OCI-LY1 (cell line): Measurements from ENCODE around the gene CCDC57.

Experiments used
- H2AFZ ChIP-seq: fragments of 200-600 bp; sonication (generic), shearing (Covaris generic); 2 replicates; pipeline ENCODE4 v1.6.0; 2014; ENCODE audit warnings: antibody characterized with exemption, mild to moderate bottlenecking, low read length
- H3F3A ChIP-seq: fragments of 200-600 bp; sonication (generic), shearing (Covaris generic); 2 replicates; pipeline ENCODE4 v1.6.0; 2014; ENCODE audit warnings: mild to moderate bottlenecking, antibody characterized with exemption, low read length, moderate library complexity; ENCODE audit not compliant: insufficient read depth
- H3K27ac ChIP-seq: fragments of 200-600 bp; sonication (generic); 2 replicates; pipeline ENCODE4 v1.5.1; 2014; ENCODE audit warnings: low read length, mixed run types, mild to moderate bottlenecking, low read depth; ENCODE audit not compliant: poor library complexity, severe bottlenecking
- H3K27me3 ChIP-seq: fragments of 200-600 bp; sonication (generic); 2 replicates; pipeline ENCODE4 v1.6.0; 2014; ENCODE audit warnings: antibody characterized with exemption, mild to moderate bottlenecking, low read length, moderate library complexity; ENCODE audit not compliant: insufficient read depth
- H3K36me3 ChIP-seq: fragments of 200-600 bp; sonication (generic); 2 replicates; pipeline ENCODE4 v1.6.1; 2014; ENCODE audit warnings: mild to moderate bottlenecking, antibody characterized with exemption, low read length, moderate library complexity, mixed read lengths; ENCODE audit not compliant: insufficient read depth
- H3K4me1 ChIP-seq: fragments of 200-600 bp; sonication (generic); 2 replicates; pipeline ENCODE4 v1.5.1; 2014; ENCODE audit warnings: mild to moderate bottlenecking, low read length, moderate library complexity; ENCODE audit not compliant: insufficient read depth, severe bottlenecking
- H3K4me2 ChIP-seq: fragments of 200-600 bp; sonication (generic), shearing (Covaris generic); 2 replicates; pipeline ENCODE4 v1.6.1; 2014; ENCODE audit warnings: low read length
- H3K4me3 ChIP-seq: fragments of 200-600 bp; sonication (generic); 2 replicates; pipeline ENCODE4 v1.5.1; 2014; ENCODE audit warnings: low read length, low read depth, mild to moderate bottlenecking, mixed read lengths; ENCODE audit not compliant: poor library complexity, severe bottlenecking
- H3K79me2 ChIP-seq: fragments of 200-600 bp; shearing (Covaris generic); 2 replicates; pipeline ENCODE4 v1.6.1; 2016; ENCODE audit warnings: mixed run types, low read length, mixed read lengths; ENCODE audit not compliant: insufficient read depth
- H3K9ac ChIP-seq: fragments of 200-600 bp; sonication (generic), shearing (Covaris generic); 2 replicates; pipeline ENCODE4 v1.6.1; 2014; ENCODE audit warnings: mild to moderate bottlenecking, low read length, mixed read lengths
- H3K9me2 ChIP-seq: fragments of 200-600 bp; sonication (generic), shearing (Covaris generic); 2 replicates; pipeline ENCODE4 v1.6.1; 2014; ENCODE audit warnings: low read depth, mild to moderate bottlenecking, low read length, mixed read lengths
- H3K9me3 ChIP-seq: fragments of 200-600 bp; shearing (Covaris generic); 2 replicates; pipeline ENCODE4 v1.6.1; 2014; ENCODE audit warnings: low read length, mixed read lengths
- H4K20me1 ChIP-seq: fragments of 200-600 bp; sonication (generic), shearing (Covaris generic); 2 replicates; pipeline ENCODE4 v1.6.0; 2016; ENCODE audit warnings: mild to moderate bottlenecking, low read length; ENCODE audit not compliant: insufficient read depth
- CTCF ChIP-seq: fragments of 200-600 bp; sonication (generic), shearing (Covaris generic); IDR thresholded peaks from 2 replicates; pipeline ENCODE4 v1.5.1; 2017; ENCODE audit warnings: mild to moderate bottlenecking, antibody characterized with exemption, low read length, moderate library complexity, mixed read lengths
- EZH2 ChIP-seq: fragments of 200-600 bp; sonication (generic), shearing (Covaris generic); IDR thresholded peaks from 2 replicates; pipeline ENCODE4 v1.8.0; 2017; ENCODE audit warnings: borderline replicate concordance, mixed run types, mild to moderate bottlenecking, antibody characterized with exemption, low read length, moderate library complexity, mixed read lengths

Gene CCDC57

GRCh38 chr17:82104797-82105416 lies 107.7 kb downstream of the CCDC57 start:
- Histone ChIP-seq H3K9me2 (no peaks in the 10 kb centered on the region), H3K9ac (no peak overlapping the region; the same call in 1 of the 2 replicates), H3K36me3 (no peaks in the 10 kb centered on the region), H4K20me1 (no peaks in the 10 kb centered on the region), H3K79me2 (no peaks in the 10 kb centered on the region), H3K4me2 (peak overlapping the region; percentile 81), H3K4me3 (peak overlapping the region; percentile 61), H3K9me3 (no peaks in the 10 kb centered on the region), H3F3A (no peaks in the 10 kb centered on the region), H3K27ac (peak overlapping the region; percentile 41), H3K27me3 (no peaks in the 10 kb centered on the region), H3K4me1 (peaks cover 70% of the 10 kb centered on the region), H2AFZ (no peak overlapping the region)
- TF ChIP-seq EZH2 = no peak
- no peak for TF ChIP-seq CTCF

GRCh38 chr17:82103553-82104451 lies 108.8 kb downstream of the CCDC57 start:
- H3K9me3 ChIP-seq = no peaks in the 10 kb centered on the region
- no peaks in the 10 kb centered on the region for H3F3A ChIP-seq
- no peaks in the 10 kb centered on the region for H3K79me2 ChIP-seq
- H3K4me1 ChIP-seq = peaks cover 80% of the 10 kb centered on the region
- H2AFZ ChIP-seq = no peak overlapping the region
- no peaks in the 10 kb centered on the region for H4K20me1 ChIP-seq
- no peak overlapping the region for H3K4me2 ChIP-seq
- no peaks in the 10 kb centered on the region for H3K27me3 ChIP-seq
- H3K27ac ChIP-seq = peak overlapping the region; percentile 64
- H3K36me3 ChIP-seq = no peaks in the 10 kb centered on the region
- TF ChIP-seq CTCF (no peak), EZH2 (no peak)
- H3K9me2 ChIP-seq = no peaks in the 10 kb centered on the region
- H3K9ac ChIP-seq = no peak overlapping the region; the same call in 1 of the 2 replicates
- H3K4me3 ChIP-seq = no peak overlapping the region

GRCh38 chr17:82101767-82102679 lies 110.6 kb downstream of the CCDC57 start:
- Histone ChIP-seq H3K27ac (peak overlapping the region; percentile 92), H3K9ac (peak overlapping the region; percentile 34; the same call in 1 of the 2 replicates)

More at GRCh38 chr17:82101767-82102679, 110.6 kb downstream of the CCDC57 start:
- Histone ChIP-seq H3F3A (no peaks in the 10 kb centered on the region), H3K4me1 (peaks cover 76% of the 10 kb centered on the region), H3K36me3 (no peaks in the 10 kb centered on the region), H3K4me3 (no peak overlapping the region), H3K27me3 (no peaks in the 10 kb centered on the region), H4K20me1 (no peaks in the 10 kb centered on the region), H3K4me2 (peak overlapping the region; percentile 96; the same call in 1 of the 2 replicates), H3K79me2 (peaks cover 4% of the 10 kb centered on the region; the same call in 1 of the 2 replicates), H2AFZ (no peak overlapping the region), H3K9me3 (no peaks in the 10 kb centered on the region), H3K9me2 (no peaks in the 10 kb centered on the region)
- TF ChIP-seq EZH2 = no peak
